GM18861 (cell line): ENCODE data around the gene PRR19.

Experiments
- ATAC-seq: cut with Tn5 transposase; IDR thresholded peaks from one replicate; pipeline ENCODE4 v1.9.1; 2021; ENCODE audit not compliant: unreplicated experiment

Gene PRR19

DNA sequence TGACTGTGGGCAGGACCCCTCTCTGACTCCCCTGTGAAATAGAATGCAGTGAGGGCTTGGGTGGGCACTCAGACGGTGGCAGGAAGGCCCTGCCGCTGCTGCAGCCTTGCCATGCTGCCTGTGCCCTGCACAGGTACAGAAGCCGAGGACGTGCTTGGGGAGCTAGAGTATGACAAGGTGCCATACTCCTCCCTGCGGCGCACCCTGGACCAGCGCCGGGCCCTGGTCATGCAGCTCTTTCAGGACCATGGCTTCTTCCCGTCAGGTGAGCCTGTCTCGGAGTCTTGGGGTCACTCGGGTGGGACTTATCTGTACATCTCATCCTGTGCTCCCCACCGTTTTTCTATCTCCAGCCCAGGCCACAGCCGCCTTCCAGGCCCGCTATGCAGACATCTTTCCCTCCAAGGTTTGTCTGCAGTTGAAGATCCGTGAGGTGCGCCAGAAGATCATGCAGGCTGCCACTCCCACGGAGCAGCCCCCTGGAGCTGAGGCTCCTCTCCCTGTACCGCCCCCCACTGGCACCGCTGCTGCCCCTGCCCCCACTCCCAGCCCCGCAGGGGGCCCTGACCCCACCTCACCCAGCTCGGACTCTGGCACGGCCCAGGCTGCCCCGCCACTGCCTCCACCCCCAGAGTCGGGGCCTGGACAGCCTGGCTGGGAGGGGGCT lies 7.3 kb upstream of the PRR19 start:
- no peak for ATAC-seq

DNA sequence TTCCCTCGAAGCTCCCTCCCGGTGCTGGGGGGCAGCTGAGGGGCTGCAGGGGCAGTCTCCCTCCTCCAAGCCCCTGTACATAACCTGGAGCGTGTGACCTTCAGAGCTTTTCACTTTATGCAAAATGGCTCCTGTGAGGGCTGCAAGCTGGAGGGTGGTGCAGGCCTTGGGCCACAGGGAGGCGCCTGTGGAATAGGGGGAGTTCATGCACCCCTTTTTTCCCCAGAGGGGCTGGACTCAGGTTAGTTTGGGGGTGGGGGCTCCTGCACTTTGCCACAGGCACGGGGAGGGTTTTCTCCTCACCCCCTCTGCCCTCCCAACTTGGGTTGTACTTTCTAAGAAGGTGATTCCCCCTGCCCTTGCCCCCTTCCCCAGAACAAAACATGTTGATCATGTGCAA lies 6.6 kb upstream of the PRR19 start:
- ATAC-seq: no peak

DNA sequence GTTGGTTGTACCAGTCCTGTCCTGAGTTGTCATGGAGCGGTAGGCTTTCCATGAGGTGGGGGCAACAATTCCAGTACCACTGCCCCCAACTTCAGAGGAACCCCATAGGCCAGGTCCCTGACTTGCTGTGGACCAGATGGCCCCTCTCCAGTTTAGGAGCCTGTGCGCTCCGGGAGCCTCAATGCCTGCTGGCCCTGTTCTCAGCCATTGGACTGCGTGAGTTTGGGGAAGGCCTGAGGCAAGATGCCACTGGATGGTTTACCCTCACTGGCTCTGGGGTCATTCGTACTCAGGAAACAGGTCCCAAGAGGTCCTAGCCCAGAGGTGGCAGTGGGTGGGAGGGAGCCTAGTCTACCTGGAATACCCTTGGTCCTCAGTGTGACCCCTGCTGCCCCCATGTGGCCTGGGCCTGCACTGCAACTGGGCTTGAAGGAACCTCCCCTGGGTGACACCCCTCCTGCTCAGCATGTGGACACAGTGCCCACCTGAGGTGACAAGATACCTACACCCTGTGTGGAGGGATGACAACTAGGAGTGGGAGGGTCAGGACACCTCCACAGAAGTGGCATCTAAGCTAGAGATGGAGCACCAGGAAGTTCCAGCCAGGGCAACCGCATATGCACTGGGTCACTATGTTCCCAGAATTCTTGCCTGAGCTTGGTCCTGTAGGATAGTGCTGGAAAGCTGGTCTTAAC lies 6.0 kb upstream of the PRR19 start:
- ATAC-seq: peak; percentile 42

DNA sequence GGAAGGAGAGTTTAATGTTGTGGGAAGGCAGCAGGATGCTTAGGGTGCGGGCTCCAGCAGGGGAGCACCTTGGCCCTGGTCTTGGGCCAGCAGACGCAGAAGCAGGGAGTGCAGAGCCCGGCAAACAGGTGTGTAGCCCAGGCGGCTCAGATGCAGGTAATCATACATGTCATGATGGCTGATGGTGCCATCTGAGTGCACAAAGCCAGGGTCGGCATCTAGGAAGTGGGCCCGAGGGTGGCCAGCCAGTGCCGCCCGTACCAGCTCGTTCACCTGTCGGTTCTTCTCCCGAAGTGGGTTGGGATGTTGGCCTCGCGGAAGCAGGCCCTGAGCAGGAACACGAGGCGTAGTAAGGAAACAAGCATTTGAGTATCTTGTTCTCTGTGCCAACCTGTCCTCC lies 4.9 kb upstream of the PRR19 start:
- ATAC-seq: no peak

DNA sequence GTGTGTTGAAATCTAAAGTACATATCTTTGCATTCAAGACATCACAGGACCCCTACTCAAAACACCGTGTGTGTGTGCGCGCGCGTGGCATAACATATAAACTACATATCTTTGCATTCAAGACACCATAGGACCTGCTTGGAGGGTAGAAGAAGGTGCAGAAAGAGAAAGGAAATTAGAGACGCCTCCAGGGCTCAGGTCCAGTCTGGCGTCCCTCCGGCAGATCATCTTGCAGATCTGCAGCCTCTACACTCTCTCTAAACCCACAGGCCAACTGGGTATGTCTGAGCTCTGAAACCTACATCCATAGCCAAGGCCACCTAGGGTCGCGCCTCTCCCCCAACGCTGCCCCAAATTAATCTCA lies 1.2 kb downstream of the PRR19 start:
- ATAC-seq: no peak

DNA sequence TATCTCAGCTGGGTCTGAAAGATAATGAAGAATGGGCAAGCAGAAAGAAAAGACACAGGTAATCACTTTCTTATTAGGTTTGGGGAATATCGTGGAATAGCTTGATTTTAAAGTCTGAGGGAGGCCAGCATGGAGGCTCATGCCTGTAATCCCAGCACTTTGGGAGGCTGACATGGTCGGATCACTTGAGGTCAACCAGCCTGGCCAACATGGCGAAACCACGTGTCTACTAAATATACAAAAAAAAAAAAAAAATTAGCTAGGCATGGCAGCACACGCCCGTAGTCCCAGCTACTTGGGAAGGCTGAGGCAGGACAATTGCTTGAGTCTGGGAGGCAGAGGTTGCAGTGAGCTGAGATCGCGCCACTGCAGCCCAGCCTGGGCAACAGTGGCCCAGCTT lies 1.9 kb downstream of the PRR19 start:
- no peak for ATAC-seq

DNA sequence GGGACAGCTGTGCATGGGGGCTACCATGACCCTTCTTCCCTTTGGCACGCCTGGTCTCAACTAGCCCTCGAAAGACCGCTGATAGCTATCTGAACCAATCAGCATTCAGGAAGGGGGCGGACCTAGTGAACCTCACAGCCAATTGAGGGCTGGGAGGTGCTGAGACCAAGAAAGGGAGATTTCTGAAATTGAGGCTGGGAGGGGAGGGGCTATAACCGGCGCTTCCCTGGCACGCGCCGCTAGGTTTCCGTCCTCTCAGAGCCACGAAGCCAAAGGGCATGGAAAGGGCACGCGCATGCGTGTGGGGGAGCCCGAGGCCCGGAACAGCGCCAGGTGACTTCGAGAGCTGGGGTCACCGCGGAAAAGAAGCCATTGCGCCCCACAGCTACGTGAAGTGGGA lies 4.7 kb downstream of the PRR19 start:
- no peak for ATAC-seq

DNA sequence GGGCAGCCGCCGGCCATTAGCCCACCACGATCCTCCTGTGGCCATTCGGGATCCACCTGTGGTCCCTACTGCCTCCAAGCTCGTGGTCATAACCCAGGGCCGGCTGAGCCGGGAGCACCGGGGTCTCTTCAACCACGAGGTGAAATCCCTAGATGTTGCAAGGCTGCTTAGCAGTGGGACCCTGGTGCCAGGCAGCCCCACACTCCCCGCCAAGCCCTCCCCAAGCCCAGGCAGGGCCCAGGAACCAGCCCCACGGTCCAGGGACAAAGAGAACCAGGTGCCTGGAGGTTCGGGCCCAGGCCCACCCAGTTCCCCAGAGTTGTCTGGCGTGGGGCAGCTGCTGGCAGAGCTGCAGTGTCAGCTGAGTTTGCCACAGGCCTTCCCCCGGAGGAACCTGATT lies 7.8 kb downstream of the PRR19 start:
- ATAC-seq: no peak

DNA sequence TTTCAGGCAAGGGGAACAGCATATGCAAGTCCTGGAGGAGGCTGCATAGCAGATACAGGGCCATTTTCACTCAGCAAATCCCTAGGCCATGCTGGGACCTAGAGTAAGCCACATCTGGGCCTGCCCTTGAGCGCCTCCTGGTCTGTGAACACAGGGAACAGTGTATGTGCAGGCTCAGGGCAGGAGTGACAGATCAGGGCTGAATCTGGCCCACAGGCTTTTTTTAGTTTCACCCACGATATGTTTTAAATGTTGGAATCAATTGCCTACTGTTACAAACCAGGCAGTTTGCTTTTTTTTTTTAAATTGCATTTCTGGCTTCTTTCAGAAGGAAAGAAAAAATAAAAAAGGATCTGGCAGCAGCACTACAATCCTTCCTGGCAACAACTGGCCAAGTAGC lies 9.7 kb downstream of the PRR19 start:
- ATAC-seq: no peak

DNA sequence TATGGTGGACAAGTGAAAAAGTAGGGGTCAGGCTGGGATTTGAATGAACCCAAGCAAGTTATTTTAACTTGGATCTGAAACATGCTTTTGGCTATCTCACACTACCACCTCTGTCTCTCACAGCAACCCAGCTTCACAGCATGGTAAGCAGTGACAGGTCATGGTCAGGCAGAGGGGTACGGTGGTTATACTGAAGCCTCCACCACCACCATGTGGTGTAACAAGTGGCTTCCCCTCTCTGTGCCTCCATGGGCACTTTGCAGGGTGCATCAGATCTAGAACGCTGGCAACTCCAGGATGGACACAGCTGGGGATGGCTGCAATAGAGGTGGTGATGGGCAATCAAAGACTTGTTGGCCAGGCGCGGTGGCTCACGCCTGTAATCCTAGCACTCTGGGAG lies 10.4 kb downstream of the PRR19 start:
- ATAC-seq: no peak

DNA sequence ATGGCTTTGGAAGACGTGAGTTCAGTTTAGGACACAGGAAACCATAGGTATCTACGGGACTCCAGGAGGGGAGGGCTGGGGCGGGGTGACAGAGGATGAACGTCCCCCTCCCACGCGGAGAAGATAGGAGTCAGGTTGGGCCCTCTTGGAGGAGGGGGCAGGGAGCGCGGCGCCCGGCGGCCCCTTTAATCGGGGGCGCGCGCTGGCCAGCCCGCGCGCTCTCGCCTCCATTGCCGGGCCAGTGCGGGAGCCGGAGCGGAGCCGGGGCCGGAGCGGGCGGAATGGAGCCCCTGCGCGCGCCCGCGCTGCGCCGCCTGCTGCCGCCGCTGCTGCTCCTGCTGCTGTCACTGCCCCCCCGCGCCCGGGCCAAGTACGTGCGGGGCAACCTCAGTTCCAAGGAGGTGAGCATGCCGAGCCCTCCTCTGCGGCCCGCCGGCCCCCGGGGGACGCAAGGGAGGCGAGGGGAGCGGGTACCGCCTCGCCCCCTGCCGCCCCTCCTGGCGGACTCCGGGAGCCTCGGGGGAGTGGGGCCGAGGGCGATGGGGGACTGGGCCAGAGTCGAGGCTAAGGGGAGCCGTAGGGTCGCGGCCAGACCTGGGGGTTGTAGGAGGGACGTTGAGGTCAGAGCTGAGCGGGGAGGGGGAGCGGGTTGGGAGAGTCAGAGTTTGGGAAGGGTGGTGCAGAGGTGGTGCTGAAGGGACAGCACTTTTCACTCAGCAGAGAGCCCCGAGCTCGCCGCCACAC lies 11.3 kb downstream of the PRR19 start, which contains the start of gene TMEM145:
TMEM145 (plus strand) TSS at position 214 of the 744 bp plus-strand sequence; CDS start at position 282, 68 bp downstream.
- ATAC-seq: no peak

DNA sequence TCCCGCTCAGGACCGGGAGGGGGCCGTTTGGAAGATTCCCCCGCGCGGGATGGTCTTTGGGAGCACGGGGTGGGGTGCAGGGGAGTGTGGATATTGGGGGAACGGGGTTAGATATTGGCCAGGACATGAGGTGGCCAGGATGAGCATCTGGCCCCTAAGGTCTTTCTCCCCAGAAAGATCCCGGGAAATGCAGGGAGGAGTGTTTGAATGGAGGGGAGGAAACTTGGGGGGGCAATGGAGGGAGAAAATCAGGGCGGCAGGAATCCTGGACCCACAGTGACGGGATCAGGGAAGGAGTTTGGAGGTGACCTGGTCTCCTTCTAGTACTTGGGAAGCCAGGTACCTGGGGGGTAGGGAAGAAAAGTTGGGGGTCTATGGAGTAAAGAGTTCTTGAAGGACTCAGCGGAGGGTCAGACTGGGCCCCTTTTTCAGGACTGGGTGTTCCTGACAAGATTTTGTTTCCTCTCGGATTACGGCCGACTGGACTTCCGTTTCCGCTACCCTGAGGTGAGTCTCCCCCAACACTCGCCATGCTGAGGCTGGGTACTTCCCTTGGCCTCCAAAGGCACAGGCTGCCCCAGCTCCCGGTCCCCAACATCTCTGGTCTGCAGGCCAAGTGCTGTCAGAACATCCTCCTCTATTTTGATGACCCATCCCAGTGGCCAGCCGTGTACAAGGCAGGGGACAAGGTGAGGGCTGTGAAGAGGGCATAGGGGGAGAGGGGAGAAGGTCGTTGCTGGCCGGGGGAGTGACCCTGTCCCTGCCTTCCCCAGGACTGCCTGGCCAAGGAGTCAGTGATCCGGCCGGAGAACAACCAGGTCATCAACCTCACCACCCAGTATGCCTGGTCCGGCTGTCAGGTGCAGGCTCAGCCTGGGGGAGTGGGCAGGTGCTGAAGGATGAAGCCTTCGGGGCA lies 12.2 kb downstream of the PRR19 start:
- ATAC-seq: no peak

DNA sequence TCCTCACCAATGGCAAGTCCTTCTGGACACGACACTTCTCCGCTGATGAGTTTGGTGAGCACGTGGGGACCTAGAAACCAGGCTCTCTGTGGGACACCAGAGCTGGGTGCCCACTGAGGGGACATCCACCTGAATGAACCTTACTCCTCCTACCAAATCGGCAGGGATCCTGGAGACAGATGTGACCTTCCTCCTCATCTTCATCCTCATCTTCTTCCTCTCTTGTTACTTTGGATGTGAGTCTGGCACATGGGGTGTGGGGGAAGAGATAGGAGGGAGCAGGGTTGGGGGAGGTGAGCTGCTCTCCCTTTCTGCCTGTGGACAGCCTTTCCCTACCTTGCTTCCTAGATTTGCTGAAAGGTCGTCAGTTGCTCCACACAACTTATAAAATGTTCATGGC lies 13.1 kb downstream of the PRR19 start:
- no peak for ATAC-seq

DNA sequence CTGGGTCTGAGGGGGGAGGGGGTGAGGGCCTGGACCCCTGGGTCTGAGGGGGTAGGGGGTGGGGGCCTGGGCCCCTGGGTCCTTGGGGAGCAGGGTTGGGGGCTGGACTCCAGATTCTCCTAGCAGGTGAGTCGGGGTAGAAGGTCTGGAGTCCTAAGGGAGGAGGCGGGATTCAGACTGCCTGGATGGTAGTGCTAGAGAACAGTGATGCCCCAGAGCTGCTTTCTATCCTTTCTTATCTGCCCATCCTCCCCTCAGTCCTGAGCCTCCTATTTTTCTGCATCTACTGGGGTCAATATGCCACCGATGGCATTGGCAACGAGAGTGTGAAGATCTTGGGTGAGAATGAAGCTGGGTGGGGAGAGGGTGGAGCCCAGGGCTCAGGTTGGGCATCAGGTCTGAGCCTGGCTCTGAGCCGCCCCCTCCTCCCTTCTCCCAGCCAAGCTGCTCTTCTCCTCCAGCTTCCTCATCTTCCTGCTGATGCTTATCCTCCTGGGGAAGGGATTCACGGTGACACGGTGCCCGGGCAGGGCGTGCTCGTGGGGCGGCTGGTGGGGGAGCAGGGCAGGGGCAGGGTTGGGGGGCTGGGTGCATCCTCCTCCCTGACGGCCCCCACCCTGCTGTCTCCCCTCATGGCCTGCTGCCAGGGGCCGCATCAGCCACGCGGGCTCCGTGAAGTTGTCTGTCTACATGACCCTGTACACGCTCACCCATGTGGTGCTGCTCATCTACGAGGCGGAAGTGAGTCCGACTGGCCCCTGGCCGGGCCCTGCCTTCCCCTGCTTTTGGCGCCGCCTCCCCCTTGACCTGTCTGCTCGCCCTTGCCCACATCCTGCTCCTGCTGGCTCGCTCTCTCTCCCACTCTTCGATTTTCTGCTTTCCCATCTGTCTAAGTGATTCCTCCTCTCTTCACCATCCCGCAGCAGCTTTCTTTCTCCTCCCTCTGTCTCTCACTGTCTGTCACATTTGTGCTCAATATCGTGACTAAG lies 14.6 kb downstream of the PRR19 start:
- ATAC-seq: peak; percentile 43

DNA sequence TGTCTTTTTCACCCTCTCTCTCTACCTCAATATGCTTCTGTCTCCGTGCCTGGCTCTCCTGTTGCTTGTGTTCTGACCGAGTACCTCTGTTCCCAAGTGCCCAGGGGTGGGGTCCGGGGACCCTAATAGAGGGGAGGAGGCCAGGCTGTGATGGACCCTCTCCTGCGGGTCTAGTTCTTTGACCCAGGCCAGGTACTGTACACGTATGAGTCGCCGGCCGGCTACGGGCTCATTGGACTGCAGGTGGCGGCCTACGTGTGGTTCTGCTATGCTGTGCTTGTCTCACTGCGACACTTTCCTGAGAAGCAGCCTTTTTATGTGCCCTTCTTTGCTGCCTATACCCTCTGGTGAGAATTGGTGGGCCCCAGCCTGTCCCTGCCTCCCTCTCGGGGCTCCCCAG lies 15.6 kb downstream of the PRR19 start:
- ATAC-seq: no peak

DNA sequence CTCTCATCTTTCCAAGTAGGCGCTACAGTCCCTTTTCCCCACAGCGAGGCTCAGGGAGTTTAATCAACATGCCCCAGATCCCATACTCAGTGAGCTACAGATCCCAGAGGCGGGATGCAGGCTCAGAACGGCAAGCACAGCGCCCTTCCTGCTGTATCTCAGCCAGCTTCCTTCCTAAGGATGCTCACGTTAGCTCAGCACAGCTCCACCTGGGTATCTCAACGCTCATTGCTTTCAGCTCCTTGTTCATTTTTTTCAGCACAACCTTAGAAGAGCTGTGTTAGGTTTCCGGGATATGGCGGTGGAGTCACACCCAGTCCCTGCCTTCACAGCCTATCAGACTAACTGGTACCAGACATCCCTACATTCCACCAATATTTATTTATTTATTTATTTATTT lies 20.4 kb downstream of the PRR19 start:
- ATAC-seq: no peak

DNA sequence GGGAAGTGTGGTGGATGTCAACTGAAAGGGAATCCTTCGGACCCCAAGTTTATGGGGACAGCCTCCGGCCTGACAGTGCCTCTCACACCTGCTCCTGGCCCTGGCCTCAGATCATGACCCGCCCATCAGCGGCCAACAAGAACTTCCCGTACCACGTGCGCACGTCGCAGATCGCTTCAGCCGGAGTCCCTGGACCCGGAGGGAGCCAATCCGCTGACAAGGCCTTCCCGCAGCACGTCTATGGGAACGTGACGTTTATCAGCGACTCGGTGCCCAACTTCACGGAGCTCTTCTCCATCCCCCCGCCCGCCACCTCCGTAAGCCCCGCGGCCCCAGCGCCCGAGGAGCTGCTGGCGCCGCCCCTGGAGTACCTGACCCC lies 21.5 kb downstream of the PRR19 start:
- ATAC-seq: no peak

DNA sequence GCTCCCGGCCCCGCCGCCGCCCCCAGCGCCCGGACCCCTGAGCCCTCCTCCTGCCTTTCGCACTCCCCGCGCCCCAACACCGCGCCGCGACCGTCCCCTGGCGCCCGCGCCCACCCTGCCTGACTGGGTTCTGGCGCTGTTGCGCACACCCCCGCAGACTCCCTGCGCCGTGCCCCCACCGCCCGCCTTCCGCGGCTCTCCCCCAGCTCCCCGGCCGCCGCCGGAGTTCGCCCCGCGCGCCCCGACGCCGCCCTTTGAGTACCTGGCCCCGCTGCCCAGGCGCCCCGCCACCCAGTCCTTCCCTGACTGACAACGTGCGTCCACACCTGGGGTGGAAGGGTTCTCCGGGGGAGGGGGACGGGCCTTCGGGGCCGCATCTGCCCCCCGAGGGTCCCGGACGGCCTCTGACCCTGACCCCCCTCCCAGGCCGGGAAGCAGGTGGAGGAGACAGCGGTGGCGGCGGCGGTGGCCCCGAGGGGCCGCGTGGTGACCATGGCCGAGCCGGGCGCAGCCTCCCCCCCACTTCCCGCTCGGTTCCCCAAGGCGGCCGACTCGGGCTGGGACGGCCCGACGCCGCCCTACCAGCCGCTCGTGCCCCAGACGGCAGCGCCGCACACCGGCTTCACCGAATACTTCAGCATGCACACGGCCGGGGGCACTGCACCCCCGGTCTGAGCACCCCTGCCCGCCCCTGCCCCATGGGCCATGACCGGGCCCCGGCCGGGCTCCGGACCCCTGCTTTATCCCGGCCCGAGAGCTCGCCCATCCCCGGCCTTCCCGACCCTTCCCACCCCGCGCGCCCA lies 22.1 kb downstream of the PRR19 start:
- no peak for ATAC-seq

DNA sequence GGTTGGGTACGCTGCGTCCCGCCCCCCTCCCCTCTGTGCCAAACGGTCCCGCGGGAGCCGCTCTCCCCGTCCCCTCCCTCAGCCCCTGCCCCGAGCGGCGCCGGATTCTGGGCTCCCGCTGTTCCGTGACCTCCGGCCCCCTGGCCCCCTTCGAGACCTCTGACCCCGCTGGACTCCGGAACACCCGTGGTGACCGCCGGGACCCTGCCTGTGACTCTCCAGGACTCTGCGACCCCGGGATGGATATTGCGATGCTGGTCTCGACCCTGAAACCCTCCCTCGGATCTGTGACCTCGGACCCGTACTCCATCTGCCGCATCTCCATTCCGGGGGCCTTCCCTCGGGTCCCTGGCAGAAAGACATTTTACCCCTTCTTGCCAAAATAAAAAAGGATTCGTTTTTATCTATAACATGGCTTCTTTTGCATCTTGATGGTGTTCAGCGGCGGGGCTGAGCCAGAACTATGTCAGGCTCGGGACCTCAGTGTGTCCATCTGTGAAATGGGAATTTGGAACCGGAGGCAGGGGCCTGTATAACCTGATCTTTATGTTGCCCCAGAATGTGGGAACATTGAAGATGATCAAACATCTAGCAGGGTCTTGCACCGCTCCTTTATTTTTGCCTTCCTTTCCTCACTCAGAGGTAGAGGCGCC lies 22.8 kb downstream of the PRR19 start:
- ATAC-seq: no peak
